Transverse colon (tissue), 4 donors: ENCODE data around the gene RGL3. TPM values are rescaled to one million over a fixed set of nuclear protein-coding genes. Genes with fewer than 3 reads are reported as not detected.
"Not testable (repeated sequence)": the region's sequence is repeated elsewhere in the genome, so short reads cannot be mapped to it uniquely, and the experiment has no call there.

Experiments used
- DNase-seq: peaks from one replicate; pipeline ENCODE4 v3.0.0-alpha.2; 2019
- H3K27ac ChIP-seq, 4 donors: fragments of 200-600 bp; sonication (generic); 2 replicates each; pipeline ENCODE4 v1.5.1; 2016 to 2018; ENCODE audit warnings: inconsistent platforms in 4 of 4
- H3K27me3 ChIP-seq: fragments of 200-600 bp; sonication (generic); 2 replicates; pipeline ENCODE4 v1.5.1; 2017; ENCODE audit warnings: inconsistent platforms
- H3K36me3 ChIP-seq, 4 donors: fragments of 200-600 bp; sonication (generic); 2 replicates each; pipeline ENCODE4 v1.5.1; 2017 to 2019; ENCODE audit warnings: inconsistent platforms in 4 of 4
- H3K4me1 ChIP-seq, 4 donors: fragments of 200-600 bp; sonication (generic); 2 replicates each; pipeline ENCODE4 v1.5.1; 2017 to 2020; ENCODE audit warnings: inconsistent platforms in 4 of 4
- H3K4me3 ChIP-seq, 4 donors: fragments of 200-600 bp; sonication (generic); 1 replicate in 1 of 4; 2 replicates in 3 of 4; pipeline versions ENCODE4 v1.5.1 to v1.6.1; 2017 to 2019; ENCODE audit warnings: inconsistent platforms in 4 of 4
- H3K9me3 ChIP-seq, 2 donors: fragments of 200-600 bp; sonication (generic); 2 replicates each; pipeline ENCODE4 v1.5.1; 2017 to 2019; ENCODE audit warnings: inconsistent platforms in 2 of 2
- EP300 ChIP-seq: sonication (generic); formaldehyde crosslinking; IDR thresholded peaks from one replicate; pipeline ENCODE4 v1.6.1; 2017; ENCODE audit warnings: antibody characterized with exemption, low read depth
- POLR2A ChIP-seq: fragments of 450-650 bp; IDR thresholded peaks from one replicate; pipeline ENCODE4 v1.6.1; 2016; ENCODE audit warnings: antibody characterized with exemption, mild to moderate bottlenecking, moderate library complexity
- POLR2AphosphoS5 ChIP-seq, 3 donors: sonication (generic); formaldehyde crosslinking; IDR thresholded peaks; one replicate each; pipeline ENCODE4 v1.6.1; 2016; ENCODE audit warnings: antibody characterized with exemption in 3 of 3
- WGBS, 2 donors: methylation state at CpG; one replicate each; pipeline ENCODE4 v1.1.5; 2018; ENCODE audit warnings: low coverage in 1 of 2; 5-methylcytosine and 5-hydroxymethylcytosine counted together
- in situ Hi-C, 4 donors: fragments of 200-750 bp; cut with MboI; loops; one replicate each; pipeline versions ENCODE4 v1.15.0 to v1.15.1; 2017; ENCODE audit warnings: low sequenced_read_pairs in 3 of 4, low pct_ligation_motif_present in 1 of 4, low pct_unique_long_range_greater_than_20kb in 1 of 4
- intact Hi-C: fragments of 100-400 bp; cut with DNase I; formaldehyde crosslinking; loops from one replicate; pipeline ENCODE4 v1.15.1; 2023; ENCODE audit warnings: low total_unique reads
- total RNA-seq, 4 donors: library from RNA; depleted of rRNA; stranded (reverse); fragments of >200 nt; gene quantifications; one replicate each; pipeline ENCODE4 v1.1.0, GENCODE V29; 2016
- TF ChIP-seq, protein P1 (sequence below), 5 experiments: fragments of 200-600 bp in 3 of 5; fragments of 450-650 bp in 2 of 5; sonication (generic) in 3 of 5; IDR thresholded peaks; 1 replicate in 2 of 5; 2 replicates in 3 of 5; pipeline ENCODE4 v1.5.1; 2016 to 2017; ENCODE audit warnings: antibody characterized with exemption in 5 of 5, inconsistent platforms in 3 of 5, mild to moderate bottlenecking in 2 of 5, moderate library complexity in 1 of 5

The RGL3 gene
- total RNA-seq, 4 donors from 2014 or later: 6.7 to 78.9 (median 28.1) TPM

DNA sequence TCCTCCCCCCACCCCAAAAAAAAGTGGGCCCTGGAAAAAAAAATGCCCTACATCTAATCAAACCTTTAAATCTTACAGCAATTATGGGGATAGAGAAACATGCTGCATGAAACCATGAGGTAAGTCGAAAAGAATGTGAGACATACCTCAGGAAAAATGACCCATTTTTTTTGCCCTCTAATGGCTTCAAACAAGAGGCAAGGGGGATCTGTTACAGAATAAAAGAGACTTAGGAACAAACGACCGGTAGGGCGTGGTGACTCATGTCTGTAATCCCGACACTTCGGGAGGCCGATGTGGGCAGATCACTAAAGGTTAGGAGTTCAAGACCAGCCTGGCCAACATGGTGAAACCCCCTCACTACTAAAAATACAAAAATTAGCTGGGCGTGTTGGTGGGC lies 8.4 kb downstream of the RGL3 start:
- Histone ChIP-seq H3K36me3 (no peaks in the 10 kb centered on the region), H3K9me3 (no peaks in the 10 kb centered on the region), H3K4me3 (no peak overlapping the region), H3K27ac (no peak overlapping the region), H3K4me1 (no peaks in the 10 kb centered on the region), H3K27me3 (peaks cover 9% of the 10 kb centered on the region)
- 71 to 100% methylated on average over 1 to 8 of the region's 8 CpGs for WGBS, 2 donors
- TF ChIP-seq POLR2A (no peak), EP300 (no peak), POLR2AphosphoS5 (IDR thresholded peaks at IDR 0.05) (no peak)
- TF ChIP-seq, protein P1, sequence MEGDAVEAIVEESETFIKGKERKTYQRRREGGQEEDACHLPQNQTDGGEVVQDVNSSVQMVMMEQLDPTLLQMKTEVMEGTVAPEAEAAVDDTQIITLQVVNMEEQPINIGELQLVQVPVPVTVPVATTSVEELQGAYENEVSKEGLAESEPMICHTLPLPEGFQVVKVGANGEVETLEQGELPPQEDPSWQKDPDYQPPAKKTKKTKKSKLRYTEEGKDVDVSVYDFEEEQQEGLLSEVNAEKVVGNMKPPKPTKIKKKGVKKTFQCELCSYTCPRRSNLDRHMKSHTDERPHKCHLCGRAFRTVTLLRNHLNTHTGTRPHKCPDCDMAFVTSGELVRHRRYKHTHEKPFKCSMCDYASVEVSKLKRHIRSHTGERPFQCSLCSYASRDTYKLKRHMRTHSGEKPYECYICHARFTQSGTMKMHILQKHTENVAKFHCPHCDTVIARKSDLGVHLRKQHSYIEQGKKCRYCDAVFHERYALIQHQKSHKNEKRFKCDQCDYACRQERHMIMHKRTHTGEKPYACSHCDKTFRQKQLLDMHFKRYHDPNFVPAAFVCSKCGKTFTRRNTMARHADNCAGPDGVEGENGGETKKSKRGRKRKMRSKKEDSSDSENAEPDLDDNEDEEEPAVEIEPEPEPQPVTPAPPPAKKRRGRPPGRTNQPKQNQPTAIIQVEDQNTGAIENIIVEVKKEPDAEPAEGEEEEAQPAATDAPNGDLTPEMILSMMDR (IDR thresholded peaks at IDR 0.05): no peak
- no peak for DNase-seq
- in situ Hi-C loops (no loop called here), intact Hi-C loops (no loop called here)

DNA sequence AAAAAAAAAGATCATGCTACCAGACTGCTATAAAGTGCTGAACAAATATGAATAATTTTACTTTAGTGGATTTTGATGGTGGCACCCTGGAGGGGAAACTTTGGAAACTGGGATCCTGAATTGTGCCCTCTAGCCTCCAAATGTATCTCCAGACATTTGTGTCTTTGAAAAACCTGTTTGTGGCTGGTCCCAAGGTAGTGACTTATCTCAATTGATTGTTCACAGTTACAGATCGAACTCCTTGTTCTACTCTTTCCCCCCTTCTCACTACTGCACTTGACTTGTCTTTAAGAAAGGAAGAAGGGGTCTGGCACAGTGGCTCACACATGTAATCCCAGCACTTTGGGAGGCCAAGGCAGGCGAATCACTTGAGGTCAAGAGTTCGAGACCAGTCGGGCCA lies 10.5 kb downstream of the RGL3 start:
- Histone ChIP-seq H3K9me3 (no peaks in the 10 kb centered on the region), H3K4me1 (no peaks in the 10 kb centered on the region), H3K27me3 (peaks cover 9% of the 10 kb centered on the region), H3K36me3 (no peaks in the 10 kb centered on the region), H3K4me3 (no peak overlapping the region), H3K27ac (no peak overlapping the region)
- TF ChIP-seq, protein P1 (IDR thresholded peaks at IDR 0.05): no peak
- 79% methylated on average over 4 of the region's 4 CpGs; no CpG with 5 or more reads in 1 of the 2 donors for WGBS, 2 donors
- DNase-seq: no peak
- intact Hi-C loops: no loop called here
- in situ Hi-C loops: no loop called here

- H3K4me1 ChIP-seq, DNase-seq, intact Hi-C loops, H3K9me3 ChIP-seq, H3K27me3 ChIP-seq, H3K36me3 ChIP-seq, H3K27ac ChIP-seq, in situ Hi-C loops, H3K4me3 ChIP-seq: not testable (repeated sequence)
- WGBS, 2 donors: 83 to 88% methylated on average over 4 to 11 of the region's 12 CpGs
Measured at GRCh38 chr19:11406703-11407236, 12.3 kb downstream of the RGL3 start.

GRCh38 chr19:11405846-11406643 lies 13.1 kb downstream of the RGL3 start:
- Histone ChIP-seq H3K4me3 (no peak overlapping the region), H3K9me3 (no peaks in the 10 kb centered on the region), H3K36me3 (no peaks in the 10 kb centered on the region), H3K4me1 (no peaks in the 10 kb centered on the region), H3K27ac (no peak overlapping the region), H3K27me3 (peaks cover 9% of the 10 kb centered on the region)
- TF ChIP-seq EP300 (no peak), POLR2A (no peak), POLR2AphosphoS5 (IDR thresholded peaks at IDR 0.05) (no peak)
- TF ChIP-seq, protein P1 (IDR thresholded peaks at IDR 0.05): no peak
- 66 to 79% methylated on average over 11 to 41 of the region's 44 CpGs for WGBS, 2 donors
- intact Hi-C loops: no loop called here
- in situ Hi-C loops: no loop called here
- DNase-seq: no peak
